ENCODE measurements around the gene RBP4.

Gene RBP4
- total RNA-seq: 0 reads per million in 2 experiments

- DNase-seq (ENCODE audit: low read depth): no peak
These were observed at the start of gene RBP4 for GRCh38 chr10:93601146-93601773. TSS of gene RBP4 (minus strand) at chr10:93601235. CDS start at chr10:93601028, 207 bp downstream.

DNA sequence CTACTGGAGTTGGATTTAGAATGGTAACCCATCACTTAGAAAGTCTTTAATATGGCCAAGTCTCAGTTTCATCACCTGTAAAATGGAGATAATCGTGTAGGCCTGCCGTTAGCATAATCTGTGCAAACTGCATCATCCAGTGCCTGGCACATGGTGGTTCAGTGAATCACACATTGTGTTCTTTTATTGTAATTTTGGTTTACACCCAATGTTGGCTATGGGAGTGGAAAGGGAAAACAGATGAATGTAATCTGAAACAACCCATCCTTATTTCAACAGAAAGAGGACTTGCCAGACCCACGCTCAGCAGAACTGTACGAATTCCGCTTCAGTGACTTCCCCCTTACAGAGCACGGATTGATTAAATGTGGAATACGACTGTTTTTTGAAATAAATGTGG, 38.8 kb upstream of the RBP4 start:
- DNase-seq (ENCODE audit: low read depth): no peak

GRCh38 chr10:93630625-93631557, 29.9 kb upstream of the RBP4 start:
- no peak for DNase-seq (ENCODE audit: low read depth)

- DNase-seq (ENCODE audit: low read depth): no peak
These were observed 28.7 kb upstream of the RBP4 start for GRCh38 chr10:93629647-93630305.

DNA sequence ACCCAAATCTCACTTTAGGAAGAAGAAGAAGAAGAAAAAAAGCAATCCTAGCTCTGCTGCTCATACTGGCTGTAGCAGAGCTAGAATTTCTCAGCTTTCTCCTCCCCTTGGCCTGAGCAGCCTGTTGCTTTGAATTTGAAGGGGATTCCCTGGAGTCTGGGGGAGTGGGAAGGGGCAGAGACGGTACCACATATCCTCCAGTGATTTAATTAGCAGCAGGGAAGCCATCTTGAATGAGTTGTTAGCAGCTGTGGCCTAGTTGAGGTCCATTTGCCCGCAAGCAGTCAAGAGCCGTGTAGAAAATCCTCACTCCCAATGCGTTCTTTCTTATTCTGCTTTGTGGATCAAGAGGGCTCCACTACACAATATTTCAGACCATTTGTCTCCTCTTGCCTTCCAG, 27.8 kb upstream of the RBP4 start:
- no peak for DNase-seq (ENCODE audit: low read depth)

DNA sequence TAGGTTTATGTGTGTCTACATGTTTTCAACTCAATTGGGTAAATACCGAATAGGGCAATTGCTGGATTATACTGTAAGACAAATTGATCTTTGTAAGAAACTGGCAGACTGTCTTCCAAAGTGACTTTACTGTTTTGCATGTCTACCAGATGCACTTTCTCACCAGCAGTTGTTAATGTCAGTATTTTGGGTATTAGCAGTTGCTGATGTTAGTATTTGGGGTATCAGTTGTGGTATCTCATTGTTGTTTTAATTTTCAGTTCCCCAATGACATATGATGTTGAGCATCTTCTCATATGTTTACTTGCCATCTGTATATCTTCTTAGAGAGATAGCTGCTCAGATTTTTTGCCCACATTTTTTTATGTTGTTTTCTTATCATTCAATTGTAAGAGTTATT, 21.9 kb upstream of the RBP4 start:
- DNase-seq (ENCODE audit: low read depth): no peak

DNA sequence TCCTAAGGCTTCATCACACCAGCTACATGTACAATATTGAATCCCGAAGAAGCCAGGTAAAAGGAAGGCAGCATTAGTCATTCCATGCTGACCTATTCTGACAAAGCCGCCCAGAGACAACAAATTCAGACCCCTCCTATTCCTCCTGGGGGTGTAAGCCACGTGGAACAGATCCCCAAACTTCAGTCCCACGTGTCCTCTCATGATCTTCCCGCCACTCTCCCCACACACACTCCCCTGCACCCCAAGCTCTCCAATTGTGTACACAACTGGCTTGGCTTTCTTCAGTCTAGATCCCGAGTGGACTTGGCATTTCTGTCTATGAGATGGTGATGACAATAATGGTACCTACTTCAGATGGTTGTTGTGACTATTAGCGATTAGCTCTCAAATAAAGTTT, 19.9 kb upstream of the RBP4 start:
- DNase-seq (ENCODE audit: low read depth): no peak

GRCh38 chr10:93615576-93616235, 14.7 kb upstream of the RBP4 start:
- no peak for DNase-seq (ENCODE audit: low read depth)

- no peak for DNase-seq (ENCODE audit: low read depth)
These were observed 13.2 kb upstream of the RBP4 start for GRCh38 chr10:93614101-93614825.

- no peak for DNase-seq (ENCODE audit: low read depth)
These were observed 12.1 kb upstream of the RBP4 start for GRCh38 chr10:93613126-93613525.

DNA sequence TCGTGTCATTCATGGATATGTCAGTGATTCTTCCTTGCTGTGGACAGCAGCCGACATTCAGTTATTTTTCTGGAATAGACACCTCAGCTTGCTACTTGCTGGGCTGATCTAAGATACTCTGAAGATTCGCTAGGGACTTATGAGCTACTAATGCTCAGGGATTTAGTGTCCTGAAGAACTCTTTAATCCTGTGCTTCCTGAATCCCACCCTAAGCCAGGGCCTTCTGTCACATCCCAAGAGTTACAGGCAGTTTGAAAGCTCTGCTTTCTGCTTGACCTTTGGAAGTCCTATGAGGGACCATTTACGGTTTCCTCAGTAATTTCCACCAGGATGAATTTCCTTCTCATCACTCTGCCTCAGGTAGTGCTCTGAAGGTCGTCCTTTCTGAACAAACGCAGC, 11.3 kb upstream of the RBP4 start, which contains the start of gene PDE6C:
PDE6C (plus strand) TSS at position 227 of the 400 bp plus-strand sequence. CDS start 189 bp downstream, outside the sequence.
- no peak for DNase-seq (ENCODE audit: low read depth)

- no peak for DNase-seq (ENCODE audit: low read depth)
These were observed 7.4 kb upstream of the RBP4 start for GRCh38 chr10:93608421-93608820.

GRCh38 chr10:93604146-93604545, 3.1 kb upstream of the RBP4 start:
- DNase-seq (ENCODE audit: low read depth): no peak

GRCh38 chr10:93603023-93603422, 2.0 kb upstream of the RBP4 start:
- DNase-seq (ENCODE audit: low read depth): no peak

DNA sequence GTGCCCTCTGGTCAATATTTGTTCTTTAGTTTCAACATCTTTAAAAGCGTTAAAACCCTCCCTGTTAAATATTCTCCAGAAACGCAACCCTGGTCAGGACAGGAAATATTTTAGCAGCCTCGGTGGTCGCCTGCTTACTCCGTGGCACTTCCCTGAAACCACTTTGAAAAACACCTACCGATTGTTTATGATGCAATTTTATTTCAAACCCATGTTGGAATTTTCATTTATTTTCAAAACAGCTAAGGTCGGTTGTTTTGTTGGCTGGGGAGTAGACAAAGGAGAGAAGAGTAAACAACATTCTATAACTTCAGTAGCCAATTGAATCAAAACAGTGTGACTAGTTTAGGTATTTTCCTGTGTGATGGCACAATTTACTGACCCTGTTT, 733 bp upstream of the RBP4 start:
- no peak for DNase-seq (ENCODE audit: low read depth)

- DNase-seq (ENCODE audit: low read depth): no peak
These were observed 439 bp downstream of the RBP4 start for GRCh38 chr10:93600446-93601145.

- DNase-seq (ENCODE audit: low read depth): no peak
These were observed 1.3 kb downstream of the RBP4 start for GRCh38 chr10:93599778-93600177.

DNA sequence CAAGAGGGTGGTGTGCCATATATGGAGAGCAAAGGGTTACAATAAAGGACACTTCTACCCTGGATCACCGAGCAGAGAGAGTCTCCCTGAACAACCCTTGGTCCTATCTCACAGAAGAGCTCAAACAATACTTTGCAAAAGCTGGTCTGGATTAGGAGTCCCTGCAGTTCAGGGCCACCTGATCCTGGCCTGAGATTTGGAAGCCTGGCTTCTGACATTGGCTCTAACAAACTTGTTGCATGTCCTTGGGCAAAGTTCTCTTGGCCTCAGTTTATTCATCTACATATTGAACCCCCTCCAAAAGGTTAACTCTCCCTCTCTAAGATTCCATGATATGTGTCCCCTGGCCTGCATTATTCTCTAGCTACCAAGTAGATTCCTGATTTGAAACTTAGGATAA, 1.7 kb downstream of the RBP4 start:
- no peak for DNase-seq (ENCODE audit: low read depth)

DNA sequence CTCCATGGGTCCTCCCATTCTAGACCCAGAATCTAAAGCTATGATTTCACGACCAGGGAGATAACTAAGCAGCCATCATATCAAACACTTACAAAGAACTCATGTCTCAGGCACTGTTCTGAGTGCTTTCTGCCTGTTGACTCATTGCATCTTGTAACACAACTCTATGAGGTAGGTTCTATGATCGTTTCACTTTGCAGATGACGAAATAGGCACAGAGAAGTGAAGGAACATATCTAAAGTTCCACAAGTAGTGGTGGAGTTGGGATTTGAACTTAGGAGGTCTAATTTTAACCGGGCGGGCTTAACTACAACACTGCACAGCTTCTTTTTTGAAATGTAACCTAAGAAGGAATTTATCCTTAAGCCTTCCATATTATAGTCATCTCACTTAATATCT, 2.9 kb downstream of the RBP4 start:
- DNase-seq (ENCODE audit: low read depth): no peak

DNA sequence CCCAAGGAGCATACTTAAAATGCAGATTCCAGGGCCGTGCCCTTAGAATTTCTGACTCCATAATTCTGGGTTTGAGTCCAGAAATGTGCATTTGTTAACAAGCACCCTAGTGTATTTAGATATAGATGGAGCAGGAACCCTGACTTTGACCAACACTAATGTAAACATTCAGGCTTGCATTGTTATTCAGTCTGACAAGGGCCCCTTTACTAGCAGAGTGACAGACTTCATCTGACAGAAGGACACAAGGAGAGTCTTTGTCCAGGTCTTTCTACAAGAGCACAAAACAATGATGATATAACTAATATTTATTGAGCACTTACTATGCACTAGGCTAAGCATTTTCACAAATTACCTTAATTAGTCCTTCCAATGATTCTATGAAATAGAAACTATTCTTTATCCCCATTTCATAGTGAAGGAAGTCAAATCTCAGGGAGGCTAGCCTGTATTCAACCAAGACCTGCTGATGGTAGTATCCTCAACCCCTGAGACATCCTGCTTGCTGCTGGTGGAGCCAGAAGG, 3.9 kb downstream of the RBP4 start:
- no peak for DNase-seq (ENCODE audit: low read depth)

- no peak for DNase-seq (ENCODE audit: low read depth)
These were observed 4.5 kb downstream of the RBP4 start for GRCh38 chr10:93596539-93596938.
